Cerebellar cortex (tissue), 1 donor: ENCODE measurements around the gene P2RX4.
A peak's percentile ranks its signal among the peaks of the same experiment; 100 is the strongest.
"Not testable (repeated sequence)": the region's sequence is repeated elsewhere in the genome, so short reads cannot be mapped to it uniquely, and the experiment has no call there.

ENCODE experiments used
- DNase-seq: peaks from one replicate; pipeline ENCODE4 v3.0.0-alpha.2; 2015; ENCODE audit warnings: low spot score

The P2RX4 gene

GRCh38 chr12:121245031-121245430, 35.1 kb downstream of the P2RX4 start:
- no peak for DNase-seq

DNA sequence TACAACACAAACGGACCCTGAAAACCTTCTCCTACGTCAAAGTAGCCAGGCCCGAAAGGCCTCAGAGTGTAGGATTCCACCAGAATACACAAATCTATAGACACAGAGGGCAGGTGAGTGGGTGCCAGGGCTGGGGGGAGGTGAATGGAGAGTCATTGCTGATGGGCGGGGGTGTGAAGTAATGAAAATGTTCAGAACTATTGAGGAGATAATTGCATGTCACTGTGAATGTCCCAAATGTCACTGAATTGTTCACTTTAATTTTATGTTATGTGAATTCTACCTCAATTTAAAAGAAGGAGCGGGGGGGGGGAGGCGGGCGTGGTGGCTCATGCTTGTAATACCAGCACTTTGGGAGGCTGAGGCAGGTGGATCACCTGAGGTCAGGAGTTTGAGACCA, 36.0 kb downstream of the P2RX4 start:
- no peak for DNase-seq

GRCh38 chr12:121246893-121247557, 37.1 kb downstream of the P2RX4 start:
- DNase-seq = no peak

DNA sequence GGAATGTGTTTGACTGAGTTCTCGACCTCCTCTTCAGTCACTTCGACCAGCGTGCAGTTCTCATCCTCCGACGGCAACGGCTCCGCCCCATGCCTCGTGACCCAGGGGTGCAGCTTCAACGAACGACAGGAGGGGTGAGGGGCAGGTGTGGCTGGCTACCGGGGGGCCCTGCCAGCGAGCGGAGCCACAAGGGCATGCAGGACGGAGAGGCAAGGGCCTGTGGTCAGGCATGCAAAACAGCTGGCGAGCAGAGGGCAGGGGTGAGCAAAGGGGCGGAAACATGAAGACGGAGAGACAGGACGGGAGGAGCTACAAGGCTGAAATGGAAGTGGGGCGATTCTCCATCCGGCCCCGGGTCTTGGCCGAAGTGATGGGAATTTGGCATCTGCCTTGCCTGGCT, 38.7 kb downstream of the P2RX4 start:
- no peak for DNase-seq

- DNase-seq = no peak
Observed at GRCh38 chr12:121250359-121250758, 40.4 kb downstream of the P2RX4 start.

DNA sequence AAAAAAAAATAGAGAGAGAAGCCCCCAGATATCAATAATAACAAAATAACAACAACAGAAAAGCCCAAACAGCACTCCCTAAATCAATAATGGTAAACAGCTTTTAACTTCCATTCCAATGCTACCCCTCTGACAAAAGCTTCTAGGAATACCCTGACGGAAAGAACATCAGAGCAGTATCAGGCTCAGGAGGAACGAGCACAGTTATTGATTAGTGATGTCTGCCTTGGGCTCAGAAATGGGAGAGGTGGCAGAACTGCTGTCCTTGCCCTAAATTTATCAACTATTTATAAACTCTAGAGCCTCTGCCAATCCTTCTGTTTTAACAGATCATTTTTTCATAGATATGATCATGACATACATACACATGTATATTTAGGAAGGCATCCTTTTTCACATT, 41.9 kb downstream of the P2RX4 start:
- no peak for DNase-seq

DNA sequence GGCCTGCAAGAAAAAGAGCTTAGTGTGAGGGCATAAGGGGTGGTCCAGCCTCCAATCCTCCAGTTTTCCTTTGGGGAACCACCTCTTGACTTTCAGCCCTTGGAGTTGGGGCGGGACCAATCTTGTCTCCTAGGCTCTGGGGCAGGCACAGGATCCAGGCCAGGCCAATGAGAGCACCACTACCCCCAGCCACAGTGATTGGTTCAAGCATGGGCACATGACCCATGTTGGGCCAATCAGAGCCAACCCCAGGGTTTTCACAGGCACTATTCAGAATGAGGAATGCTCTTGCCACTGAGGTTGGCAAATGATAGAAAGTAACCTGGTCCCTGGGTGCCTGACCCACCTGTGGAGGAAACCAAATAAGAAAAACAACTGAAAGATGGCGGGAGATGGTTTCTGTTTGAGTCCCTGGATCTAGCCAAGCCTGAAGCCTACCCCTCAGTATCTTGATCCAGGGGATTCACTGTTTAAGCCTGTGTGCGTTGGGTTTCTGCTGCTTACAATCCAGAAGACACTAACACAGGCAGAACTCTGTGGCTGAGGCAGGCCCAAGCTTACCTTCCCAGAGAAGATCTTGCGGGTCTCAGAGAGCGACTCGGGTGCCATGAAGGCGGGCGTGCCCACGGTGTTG, 42.9 kb downstream of the P2RX4 start:
- no peak for DNase-seq

DNA sequence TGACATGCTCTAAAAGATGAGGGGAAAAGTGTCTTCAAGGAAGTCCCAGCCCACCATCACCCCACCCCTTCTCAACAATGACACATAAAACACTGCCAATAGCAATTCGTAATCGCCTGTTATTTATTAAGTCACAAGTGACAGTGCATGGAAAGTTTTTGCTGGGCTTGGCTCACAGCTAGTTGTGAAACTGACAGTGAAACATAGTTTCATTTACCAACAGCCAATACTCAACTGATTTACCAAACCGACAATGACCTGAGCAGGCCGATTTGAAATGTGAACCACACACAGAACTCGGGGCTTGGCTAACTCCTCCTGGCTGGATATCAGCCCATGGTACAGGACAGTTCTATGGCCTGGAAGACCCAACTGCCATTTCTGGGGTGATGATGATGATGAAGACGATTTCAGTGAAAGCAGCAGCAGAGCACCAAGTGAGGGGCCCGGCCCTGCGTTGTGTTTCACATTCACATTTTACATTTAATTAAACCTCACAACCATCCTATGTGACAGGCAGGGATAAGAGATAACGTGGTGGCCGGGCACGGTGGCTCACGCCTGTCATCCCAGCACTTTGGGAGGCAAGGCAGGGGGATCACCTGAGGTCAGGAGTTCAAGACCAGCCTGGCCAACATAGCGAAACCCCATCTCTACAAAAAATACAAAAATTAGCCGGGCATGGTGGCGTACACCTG, 43.9 kb downstream of the P2RX4 start:
- no peak for DNase-seq

DNA sequence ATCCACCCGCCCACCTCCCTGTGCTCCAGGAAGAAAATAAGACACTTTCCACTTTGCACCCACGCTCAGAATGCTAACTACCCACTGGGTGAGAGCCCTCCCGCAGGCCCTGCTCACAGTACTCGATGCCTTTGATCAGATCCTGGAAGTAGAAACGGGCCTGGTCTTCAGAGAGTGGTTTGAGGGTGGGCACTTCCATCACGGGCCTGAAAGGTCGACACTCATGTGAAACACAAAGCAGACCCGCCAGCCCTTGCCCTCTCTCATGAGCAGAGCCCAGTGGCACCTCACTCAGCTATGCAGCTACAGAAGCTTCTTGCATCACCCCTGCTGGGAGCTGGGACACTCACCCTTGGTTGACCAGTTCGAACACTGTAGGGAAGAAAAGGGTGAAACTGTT, 45.5 kb downstream of the P2RX4 start:
- no peak for DNase-seq

DNA sequence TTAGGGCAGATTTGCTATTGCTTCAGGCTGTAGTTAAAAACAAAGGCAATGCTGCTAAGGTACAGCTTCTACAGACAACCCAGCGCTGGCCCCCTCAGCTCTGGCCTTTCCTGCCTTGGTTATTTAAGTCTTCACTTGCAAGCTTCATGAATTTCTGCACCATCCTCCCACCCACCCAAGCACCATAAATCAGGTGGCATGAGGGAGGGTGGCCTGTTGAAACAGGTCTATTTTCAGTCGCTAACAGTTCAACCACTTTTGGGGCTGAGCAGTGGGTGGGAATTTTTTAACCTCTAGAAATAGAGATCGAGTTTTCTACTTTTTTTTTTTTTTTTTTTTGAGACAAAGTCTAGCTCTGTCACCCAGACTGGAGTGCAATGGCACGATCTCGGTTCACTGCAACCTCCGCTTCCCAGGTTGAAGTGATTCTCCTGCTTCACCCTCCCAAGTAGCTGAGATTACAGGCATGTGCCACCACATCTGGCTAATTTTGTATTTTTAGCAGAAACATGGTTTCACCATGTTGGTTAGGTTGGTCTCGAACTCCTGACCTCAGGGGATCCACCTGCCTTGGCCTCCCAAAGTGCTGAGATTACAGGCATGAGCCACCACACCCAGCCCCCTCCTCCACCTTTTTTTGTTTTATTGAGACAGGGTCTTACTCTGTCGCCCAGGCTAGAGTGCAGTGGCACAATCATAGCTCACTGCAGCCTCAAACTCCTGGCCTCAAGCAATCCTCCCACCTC, 47.9 kb downstream of the P2RX4 start:
- DNase-seq = not testable (repeated sequence)

- no peak for DNase-seq
Observed at GRCh38 chr12:121259074-121259473, 49.1 kb downstream of the P2RX4 start.

- DNase-seq = peak; percentile 79
Observed at GRCh38 chr12:121260091-121260490, 50.2 kb downstream of the P2RX4 start.

GRCh38 chr12:121261398-121261797, 51.5 kb downstream of the P2RX4 start:
- no peak for DNase-seq

DNA sequence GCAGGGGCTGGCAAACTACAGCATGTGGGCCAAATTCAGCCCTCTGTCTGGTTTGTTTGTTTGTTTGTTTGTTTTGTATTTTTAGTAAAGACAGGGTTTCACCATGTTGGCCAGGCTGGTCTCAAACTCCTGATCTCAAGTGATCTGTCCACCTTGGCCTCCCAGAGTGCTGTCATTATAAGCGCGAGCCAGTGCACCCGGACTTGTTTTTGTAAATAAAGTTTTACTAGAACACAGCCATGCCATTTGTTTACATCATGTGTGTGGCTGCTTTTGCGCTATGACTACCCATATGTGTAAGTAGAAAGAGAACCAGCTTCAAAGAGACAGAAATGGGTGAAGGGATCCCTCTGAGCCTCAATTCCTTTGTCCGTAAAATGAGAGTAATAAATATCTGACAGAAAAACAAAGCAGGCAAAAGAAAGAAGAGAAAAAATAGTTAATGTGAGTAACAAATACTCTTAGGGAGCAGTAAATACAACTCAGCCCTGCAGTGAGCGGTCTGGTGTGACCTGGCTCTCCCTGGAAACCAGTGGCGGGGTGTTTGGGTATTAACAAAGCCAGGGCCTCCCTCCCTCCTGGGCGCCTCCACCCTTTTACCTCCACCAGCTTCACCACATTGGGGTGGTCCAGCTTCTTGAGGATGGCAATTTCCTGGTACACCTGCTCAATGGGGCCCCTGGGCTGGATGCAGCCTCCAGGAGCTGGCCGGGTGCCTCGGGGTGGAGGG, 53.4 kb downstream of the P2RX4 start:
- DNase-seq = no peak

GRCh38 chr12:121264135-121264534, 54.2 kb downstream of the P2RX4 start:
- no peak for DNase-seq

- no peak for DNase-seq
Observed at GRCh38 chr12:121264951-121265515, 55.1 kb downstream of the P2RX4 start.

DNA sequence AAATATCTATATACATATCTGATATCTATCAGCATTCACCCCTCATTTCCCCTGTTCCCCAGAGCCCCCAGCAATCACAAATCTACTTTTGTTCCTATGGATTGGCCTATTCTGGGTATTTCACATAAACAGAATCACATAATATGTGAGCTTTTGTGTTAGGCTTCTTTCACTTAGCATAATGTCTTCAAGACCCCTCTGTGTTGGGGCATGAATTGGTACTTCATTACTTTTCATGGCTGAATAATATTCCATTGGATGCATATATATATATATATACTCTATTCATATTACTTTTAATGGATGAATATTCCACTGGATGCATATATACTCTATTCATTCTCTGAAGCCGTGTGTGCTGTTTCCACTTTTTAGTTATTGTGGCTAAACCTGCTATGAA, 57.9 kb downstream of the P2RX4 start:
- no peak for DNase-seq

- DNase-seq = no peak
Observed at GRCh38 chr12:121273364-121273896, 63.5 kb downstream of the P2RX4 start.

DNA sequence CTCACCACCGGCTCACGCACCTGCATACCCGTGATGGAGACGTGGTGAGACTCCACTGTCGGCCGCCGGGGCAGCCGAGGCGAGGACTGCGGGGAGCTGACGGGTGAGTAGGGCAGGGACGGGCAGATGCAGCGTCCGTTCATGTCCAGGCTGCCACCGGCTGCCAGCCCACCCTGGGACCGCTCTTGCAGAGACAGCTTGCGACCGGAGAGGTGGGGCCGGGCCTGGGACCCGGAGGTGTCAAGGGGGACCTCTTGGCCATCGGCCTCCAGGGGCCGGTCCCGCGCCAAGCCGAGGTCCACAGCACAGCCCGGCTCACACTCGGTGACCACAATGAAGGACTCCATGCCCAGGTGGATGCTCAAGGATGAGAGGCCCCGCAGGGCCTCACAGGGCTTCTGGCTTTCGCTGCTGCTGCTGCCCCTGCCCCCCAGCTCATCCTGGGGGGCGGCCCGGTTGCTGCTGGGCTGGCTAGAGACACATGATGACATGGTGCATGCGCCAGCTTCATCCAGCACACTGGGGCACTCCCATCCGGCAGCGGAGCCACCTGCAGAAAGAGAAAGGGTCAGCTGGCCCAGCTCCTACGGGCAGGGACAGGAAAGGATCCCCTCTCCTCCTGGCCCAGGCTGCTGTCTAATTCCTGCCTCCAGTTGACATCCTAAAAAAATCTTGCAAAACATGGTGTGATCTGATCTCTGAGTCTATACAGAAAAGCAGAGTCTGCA, 64.3 kb downstream of the P2RX4 start:
- DNase-seq = peak; percentile 80

DNA sequence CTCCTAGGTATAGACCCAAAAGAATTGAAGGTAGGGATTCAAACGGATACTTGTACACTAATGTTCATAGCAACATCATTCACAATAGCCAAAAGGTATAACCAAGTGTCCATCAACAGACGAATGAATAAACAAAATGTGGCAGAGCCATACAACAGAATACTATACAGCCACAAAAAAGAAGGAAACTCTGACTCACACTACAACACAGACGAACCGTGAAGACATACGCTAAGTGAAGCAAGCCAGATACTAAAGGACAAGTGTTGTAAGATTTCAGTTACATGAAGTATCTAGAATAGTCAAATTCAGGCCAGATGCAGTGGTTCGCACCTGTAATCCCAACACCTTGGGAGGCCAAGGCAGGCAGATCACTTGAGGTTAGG, 67.4 kb downstream of the P2RX4 start:
- DNase-seq = no peak
